ENCODE results near the gene ITM2B.

The ITM2B gene

GRCh38 chr13:48255954-48256353 is 22.9 kb downstream of the ITM2B start:
- DNase-seq (ENCODE audit: low spot score) = no peak

GRCh38 chr13:48258002-48258401 is 25.0 kb downstream of the ITM2B start:
- DNase-seq (ENCODE audit: low spot score) = no peak

GRCh38 chr13:48258430-48258829 is 25.4 kb downstream of the ITM2B start:
- DNase-seq (ENCODE audit: low spot score) = no peak

- DNase-seq (ENCODE audit: low spot score) = no peak
Observed at GRCh38 chr13:48260970-48261369, 28.0 kb downstream of the ITM2B start.

- DNase-seq (ENCODE audit: low spot score) = no peak
Observed at GRCh38 chr13:48263196-48263595, 30.2 kb downstream of the ITM2B start.

GRCh38 chr13:48264058-48264457 is 31.1 kb downstream of the ITM2B start:
- DNase-seq (ENCODE audit: low spot score) = no peak

- no peak for DNase-seq (ENCODE audit: low spot score)
Observed at GRCh38 chr13:48265217-48265815, 32.3 kb downstream of the ITM2B start.

- no peak for DNase-seq (ENCODE audit: low spot score)
Observed at GRCh38 chr13:48266150-48266549, 33.1 kb downstream of the ITM2B start.

GRCh38 chr13:48266701-48267639 is 34.0 kb downstream of the ITM2B start:
- no peak for DNase-seq (ENCODE audit: low spot score)

GRCh38 chr13:48268019-48268418 is 35.0 kb downstream of the ITM2B start:
- no peak for DNase-seq (ENCODE audit: low spot score)

- no peak for DNase-seq (ENCODE audit: low spot score)
Observed at GRCh38 chr13:48273346-48273745, 40.3 kb downstream of the ITM2B start.

- no peak for DNase-seq (ENCODE audit: low spot score)
Observed at GRCh38 chr13:48275507-48275906, 42.5 kb downstream of the ITM2B start.

- DNase-seq (ENCODE audit: low spot score) = no peak
Observed at GRCh38 chr13:48278806-48279205, 45.8 kb downstream of the ITM2B start.

- DNase-seq (ENCODE audit: low spot score) = no peak
Observed at GRCh38 chr13:48281556-48281955, 48.5 kb downstream of the ITM2B start.

- DNase-seq (ENCODE audit: low spot score) = no peak
Observed at GRCh38 chr13:48291730-48292129, 58.7 kb downstream of the ITM2B start.

GRCh38 chr13:48292650-48293049 is 59.6 kb downstream of the ITM2B start:
- DNase-seq (ENCODE audit: low spot score) = no peak

- no peak for DNase-seq (ENCODE audit: low spot score)
Observed at GRCh38 chr13:48294653-48295052, 61.6 kb downstream of the ITM2B start.

GRCh38 chr13:48295271-48295670 is 62.3 kb downstream of the ITM2B start:
- DNase-seq (ENCODE audit: low spot score) = no peak

- DNase-seq (ENCODE audit: low spot score) = no peak
Observed at GRCh38 chr13:48296528-48296927, 63.5 kb downstream of the ITM2B start.

- DNase-seq (ENCODE audit: low spot score) = no peak
Observed at GRCh38 chr13:48297131-48297786, 64.3 kb downstream of the ITM2B start.

- no peak for DNase-seq (ENCODE audit: low spot score)
Observed at GRCh38 chr13:48299591-48299990, 66.6 kb downstream of the ITM2B start.

GRCh38 chr13:48302871-48303358 is 69.9 kb downstream of the ITM2B start:
- DNase-seq (ENCODE audit: low spot score) = no peak
